Trophoblast cell (in vitro differentiated cells and primary cell): ENCODE measurements around the gene MYCBP2.

Experiments
- DNase-seq, 2 donors: peaks; one replicate each; pipeline ENCODE4 v3.0.0-alpha.2; 2016
- H2AFZ ChIP-seq: 2 replicates; pipeline ENCODE4 v1.6.1; 2013; ENCODE audit warnings: low read length, moderate library complexity, mild to moderate bottlenecking; ENCODE audit not compliant: insufficient read depth, poor library complexity
- H2AK5ac ChIP-seq: 2 replicates; pipeline ENCODE4 v1.6.1; 2013; ENCODE audit warnings: mild to moderate bottlenecking, low read length
- H2BK120ac ChIP-seq: 2 replicates; pipeline ENCODE4 v1.6.1; 2013; ENCODE audit warnings: low read length, mild to moderate bottlenecking, moderate library complexity; ENCODE audit not compliant: insufficient read depth, poor library complexity
- H2BK12ac ChIP-seq: 2 replicates; pipeline ENCODE4 v1.6.1; 2013; ENCODE audit warnings: mild to moderate bottlenecking, low read length, moderate library complexity
- H2BK5ac ChIP-seq: 2 replicates; pipeline ENCODE4 v1.6.1; 2013; ENCODE audit warnings: low read length, low read depth, moderate library complexity, mild to moderate bottlenecking; ENCODE audit not compliant: poor library complexity
- H3K14ac ChIP-seq: 2 replicates; pipeline ENCODE4 v1.6.1; 2013; ENCODE audit warnings: mild to moderate bottlenecking, low read length
- H3K18ac ChIP-seq: 2 replicates; pipeline ENCODE4 v1.6.1; 2013; ENCODE audit warnings: mild to moderate bottlenecking, low read length
- H3K23ac ChIP-seq: 2 replicates; pipeline ENCODE4 v1.6.1; 2013; ENCODE audit warnings: low read length
- H3K27ac ChIP-seq: 2 replicates; pipeline ENCODE4 v1.5.1; 2013; ENCODE audit warnings: low read depth, mild to moderate bottlenecking, inconsistent platforms, low read length, moderate library complexity
- H3K27me3 ChIP-seq: 2 replicates; pipeline ENCODE4 v1.6.1; 2013; ENCODE audit warnings: inconsistent platforms, mild to moderate bottlenecking, low read length, moderate library complexity; ENCODE audit not compliant: insufficient read depth
- H3K36me3 ChIP-seq, 2 experiments: 1 replicate in 1 of 2; 2 replicates in 1 of 2; pipeline ENCODE4 v1.6.1; 2013; ENCODE audit warnings: low read length in 2 of 2, mild to moderate bottlenecking in 2 of 2, moderate library complexity in 1 of 2; ENCODE audit not compliant: insufficient read depth in 2 of 2, control insufficient read depth in 1 of 2
- H3K4ac ChIP-seq: 2 replicates; pipeline ENCODE4 v1.6.1; 2013; ENCODE audit warnings: low read depth, mild to moderate bottlenecking, low read length, moderate library complexity
- H3K4me1 ChIP-seq, 2 experiments: 1 replicate in 1 of 2; 2 replicates in 1 of 2; pipeline ENCODE4 v1.6.1; 2013; ENCODE audit warnings: low read length in 2 of 2, mild to moderate bottlenecking in 2 of 2, moderate library complexity in 1 of 2; ENCODE audit not compliant: insufficient read depth in 2 of 2, control insufficient read depth in 1 of 2
- H3K4me2 ChIP-seq: 2 replicates; pipeline ENCODE4 v1.6.1; 2013; ENCODE audit warnings: inconsistent platforms, mild to moderate bottlenecking, low read length, moderate library complexity
- H3K4me3 ChIP-seq: 2 replicates; pipeline ENCODE4 v1.5.1; 2013; ENCODE audit warnings: mild to moderate bottlenecking, low read depth, low read length, inconsistent platforms
- H3K79me1 ChIP-seq: one replicate; pipeline ENCODE4 v1.6.1; 2013; ENCODE audit warnings: low read length
- H3K79me2 ChIP-seq: 2 replicates; pipeline ENCODE4 v1.6.1; 2013; ENCODE audit warnings: low read length, mild to moderate bottlenecking; ENCODE audit not compliant: control insufficient read depth, insufficient read depth, poor library complexity
- H3K9ac ChIP-seq: 2 replicates; pipeline ENCODE4 v1.6.1; 2013; ENCODE audit warnings: mild to moderate bottlenecking, low read length
- H3K9me3 ChIP-seq: 2 replicates; pipeline ENCODE4 v1.6.1; 2013; ENCODE audit warnings: low read depth, mild to moderate bottlenecking, control low read depth, inconsistent platforms, low read length; ENCODE audit not compliant: insufficient read depth
- H4K12ac ChIP-seq: 2 replicates; pipeline ENCODE4 v1.6.1; 2013; ENCODE audit warnings: low read depth, mild to moderate bottlenecking, low read length, moderate library complexity
- H4K8ac ChIP-seq: 2 replicates; pipeline ENCODE4 v1.6.1; 2013; ENCODE audit warnings: low read depth, mild to moderate bottlenecking, low read length, moderate library complexity
- H4K91ac ChIP-seq: one replicate; pipeline ENCODE4 v1.6.1; 2013; ENCODE audit warnings: low read depth, mild to moderate bottlenecking, low read length, moderate library complexity
- WGBS: extraction: QIAGEN DNeasy Blood & Tissue Kit; methylation state at CpG from one replicate; pipeline ENCODE4 v1.1.7; 2013; ENCODE audit warnings: missing lambda C conversion rate; ENCODE audit not compliant: insufficient read length, insufficient coverage; ENCODE audit errors: extremely low coverage; 5-methylcytosine and 5-hydroxymethylcytosine counted together

Gene MYCBP2

GRCh38 chr13:77001963-77002587, 324.8 kb downstream of the MYCBP2 start:
- Histone ChIP-seq H3K9ac (no peak overlapping the region), H3K4ac (no peak overlapping the region), H2BK120ac (no peak overlapping the region), H3K4me2 (no peak overlapping the region), H3K14ac (no peak overlapping the region), H3K18ac (no peak overlapping the region), H4K12ac (no peak overlapping the region), H2AFZ (no peak overlapping the region), H2BK5ac (no peak overlapping the region), H3K79me2 (no peaks in the 10 kb centered on the region), H2BK12ac (no peak overlapping the region), H3K4me1 (no peaks in the 10 kb centered on the region), H3K27ac (no peak overlapping the region), H3K27me3 (no peaks in the 10 kb centered on the region), H3K79me1 (no peaks in the 10 kb centered on the region), H2AK5ac (no peak overlapping the region), H4K91ac (no peak overlapping the region), H3K4me3 (no peak overlapping the region), H3K36me3 (peaks cover 2 to 12% of the 10 kb centered on the region in 2 experiments), H4K8ac (no peak overlapping the region), H3K23ac (no peak overlapping the region), H3K9me3 (no peaks in the 10 kb centered on the region)
- WGBS = no CpG with 5 or more reads among the region's 4 CpGs
- no peak for DNase-seq

GRCh38 chr13:77001540-77001939, 325.4 kb downstream of the MYCBP2 start:
- no peak overlapping the region for H2AK5ac ChIP-seq
- H2BK120ac ChIP-seq = no peak overlapping the region
- H3K9ac ChIP-seq = no peak overlapping the region
- H3K27ac ChIP-seq = no peak overlapping the region
- H3K23ac ChIP-seq = no peak overlapping the region
- H4K12ac ChIP-seq = no peak overlapping the region
- peaks cover 2 to 11% of the 10 kb centered on the region in 2 experiments for H3K36me3 ChIP-seq
- no peak overlapping the region for H2BK5ac ChIP-seq
- no peaks in the 10 kb centered on the region for H3K79me1 ChIP-seq
- no peaks in the 10 kb centered on the region for H3K9me3 ChIP-seq
- no peak overlapping the region for H3K14ac ChIP-seq
- no peak overlapping the region for H3K4me3 ChIP-seq
- no peak overlapping the region for H3K4ac ChIP-seq
- no peak overlapping the region for H2BK12ac ChIP-seq
- H3K4me2 ChIP-seq = no peak overlapping the region
- DNase-seq = no peak
- H3K79me2 ChIP-seq = no peaks in the 10 kb centered on the region
- no peak overlapping the region for H2AFZ ChIP-seq
- H3K27me3 ChIP-seq = no peaks in the 10 kb centered on the region
- H4K8ac ChIP-seq = no peak overlapping the region
- no CpG with 5 or more reads among the region's 4 CpGs for WGBS
- H3K4me1 ChIP-seq = no peaks in the 10 kb centered on the region
- H3K18ac ChIP-seq = no peak overlapping the region
- H4K91ac ChIP-seq = no peak overlapping the region

GRCh38 chr13:77000475-77000874, 326.4 kb downstream of the MYCBP2 start:
- Histone ChIP-seq H3K23ac (no peak overlapping the region), H2AK5ac (no peak overlapping the region), H3K14ac (no peak overlapping the region), H3K27me3 (no peaks in the 10 kb centered on the region), H2BK120ac (no peak overlapping the region), H2BK5ac (no peak overlapping the region), H3K4ac (no peak overlapping the region), H3K4me1 (no peaks in the 10 kb centered on the region), H3K18ac (no peak overlapping the region), H3K27ac (no peak overlapping the region), H4K91ac (no peak overlapping the region), H4K12ac (no peak overlapping the region), H3K9me3 (no peaks in the 10 kb centered on the region), H3K9ac (no peak overlapping the region), H3K79me1 (no peaks in the 10 kb centered on the region), H3K4me2 (no peak overlapping the region), H3K36me3 (peaks cover 2 to 15% of the 10 kb centered on the region in 2 experiments), H3K4me3 (no peak overlapping the region), H2BK12ac (no peak overlapping the region), H2AFZ (no peak overlapping the region), H4K8ac (no peak overlapping the region), H3K79me2 (no peaks in the 10 kb centered on the region)
- no peak for DNase-seq
- WGBS = no CpG with 5 or more reads among the region's 1 CpG
